ENCODE measurements around the gene OR2S2.

DNA sequence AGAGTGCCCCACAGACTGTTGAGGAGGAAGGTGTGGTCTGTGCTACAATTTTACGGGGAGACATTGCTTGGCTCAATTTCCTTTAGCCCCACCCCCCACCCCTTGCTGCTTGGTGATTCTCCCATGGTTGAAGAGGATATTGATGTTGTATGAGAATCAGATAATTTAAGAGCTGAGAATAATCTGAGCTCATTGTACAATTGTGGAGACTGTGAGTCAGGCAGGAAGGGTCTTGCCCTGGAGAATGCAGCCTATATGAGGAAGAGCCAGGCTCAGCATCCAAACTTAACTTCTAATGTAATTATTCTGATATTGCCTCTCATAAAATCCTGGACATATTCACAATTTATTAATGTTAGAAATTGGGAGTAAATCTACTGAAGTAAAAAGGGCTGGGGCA lies 26.1 kb upstream of the OR2S2 start:
- TF ChIP-seq, protein P1, sequence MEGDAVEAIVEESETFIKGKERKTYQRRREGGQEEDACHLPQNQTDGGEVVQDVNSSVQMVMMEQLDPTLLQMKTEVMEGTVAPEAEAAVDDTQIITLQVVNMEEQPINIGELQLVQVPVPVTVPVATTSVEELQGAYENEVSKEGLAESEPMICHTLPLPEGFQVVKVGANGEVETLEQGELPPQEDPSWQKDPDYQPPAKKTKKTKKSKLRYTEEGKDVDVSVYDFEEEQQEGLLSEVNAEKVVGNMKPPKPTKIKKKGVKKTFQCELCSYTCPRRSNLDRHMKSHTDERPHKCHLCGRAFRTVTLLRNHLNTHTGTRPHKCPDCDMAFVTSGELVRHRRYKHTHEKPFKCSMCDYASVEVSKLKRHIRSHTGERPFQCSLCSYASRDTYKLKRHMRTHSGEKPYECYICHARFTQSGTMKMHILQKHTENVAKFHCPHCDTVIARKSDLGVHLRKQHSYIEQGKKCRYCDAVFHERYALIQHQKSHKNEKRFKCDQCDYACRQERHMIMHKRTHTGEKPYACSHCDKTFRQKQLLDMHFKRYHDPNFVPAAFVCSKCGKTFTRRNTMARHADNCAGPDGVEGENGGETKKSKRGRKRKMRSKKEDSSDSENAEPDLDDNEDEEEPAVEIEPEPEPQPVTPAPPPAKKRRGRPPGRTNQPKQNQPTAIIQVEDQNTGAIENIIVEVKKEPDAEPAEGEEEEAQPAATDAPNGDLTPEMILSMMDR (IDR thresholded peaks at IDR 0.05), result no peak
- TF ChIP-seq SIN3A (IDR thresholded peaks at IDR 0.05; ENCODE audit: borderline replicate concordance, insufficient read depth, low read depth, low read length), result no peak
- no peak for TF ChIP-seq POLR2AphosphoS5 (IDR thresholded peaks at IDR 0.05; ENCODE audit: low read depth, low read length)
